NCI-H1694 treated with DMSO at 0.1 percent for 48 hours (cell line): ENCODE data around the gene TMEM81.

Source experiments
- DNase-seq: peaks from one replicate; lab custom pipeline; 2025; lab: John Stamatoyannopoulos, UW

The TMEM81 gene

GRCh38 chr1:205084360-205084759 lies at the start of gene TMEM81:
TSS of gene TMEM81 (minus strand) at chr1:205084460. CDS start at chr1:205084320, 140 bp downstream.
- DNase-seq: no peak

- DNase-seq: no peak
These were observed 49.0 kb upstream of the TMEM81 start for GRCh38 chr1:205133287-205133686.

- no peak for DNase-seq
These were observed 45.3 kb upstream of the TMEM81 start for GRCh38 chr1:205129447-205130029.

GRCh38 chr1:205128050-205128449 lies 43.8 kb upstream of the TMEM81 start:
- DNase-seq: no peak

- DNase-seq: no peak
These were observed 43.4 kb upstream of the TMEM81 start for GRCh38 chr1:205127646-205128045.

GRCh38 chr1:205124726-205125125 lies 40.5 kb upstream of the TMEM81 start:
- no peak for DNase-seq

GRCh38 chr1:205122489-205122882 lies 38.2 kb upstream of the TMEM81 start:
- no peak for DNase-seq

GRCh38 chr1:205121660-205122488 lies 37.6 kb upstream of the TMEM81 start, which contains the start of gene RBBP5:
TSS of gene RBBP5 (minus strand) at chr1:205121978. CDS start at chr1:205121873, 105 bp downstream.
- peak; percentile 98 for DNase-seq

- no peak for DNase-seq
These were observed 34.5 kb upstream of the TMEM81 start for GRCh38 chr1:205118752-205119151.

GRCh38 chr1:205111354-205111753 lies 27.1 kb upstream of the TMEM81 start:
- DNase-seq: no peak

- no peak for DNase-seq
These were observed 25.5 kb upstream of the TMEM81 start for GRCh38 chr1:205109711-205110110.

GRCh38 chr1:205109269-205109668 lies 25.0 kb upstream of the TMEM81 start:
- DNase-seq: no peak

GRCh38 chr1:205108464-205108863 lies 24.2 kb upstream of the TMEM81 start:
- no peak for DNase-seq

- DNase-seq: no peak
These were observed 23.1 kb upstream of the TMEM81 start for GRCh38 chr1:205107327-205107726.

- no peak for DNase-seq
These were observed 18.1 kb upstream of the TMEM81 start for GRCh38 chr1:205102404-205102803.

- DNase-seq: no peak
These were observed 14.0 kb upstream of the TMEM81 start for GRCh38 chr1:205098242-205098641.

GRCh38 chr1:205095422-205095821 lies 11.2 kb upstream of the TMEM81 start:
- DNase-seq: no peak

- DNase-seq: peak; percentile 35
These were observed 6.9 kb upstream of the TMEM81 start for GRCh38 chr1:205091043-205091740.

GRCh38 chr1:205088341-205088740 lies 4.1 kb upstream of the TMEM81 start:
- no peak for DNase-seq

- DNase-seq: no peak
These were observed 1.8 kb downstream of the TMEM81 start for GRCh38 chr1:205082431-205082830.

- no peak for DNase-seq
These were observed 6.3 kb downstream of the TMEM81 start for GRCh38 chr1:205077934-205078311.

- no peak for DNase-seq
These were observed 6.9 kb downstream of the TMEM81 start for GRCh38 chr1:205077158-205077933.
